Measurements from ENCODE around the gene TPSD1. TPM values are rescaled to one million over a fixed set of nuclear protein-coding genes. Genes with fewer than 3 reads are reported as not detected.

Gene TPSD1
- total and polyA plus RNA-seq, 2 donors (not counting 1 experiment from before 2014, with no cell fraction given) = not detected

DNA sequence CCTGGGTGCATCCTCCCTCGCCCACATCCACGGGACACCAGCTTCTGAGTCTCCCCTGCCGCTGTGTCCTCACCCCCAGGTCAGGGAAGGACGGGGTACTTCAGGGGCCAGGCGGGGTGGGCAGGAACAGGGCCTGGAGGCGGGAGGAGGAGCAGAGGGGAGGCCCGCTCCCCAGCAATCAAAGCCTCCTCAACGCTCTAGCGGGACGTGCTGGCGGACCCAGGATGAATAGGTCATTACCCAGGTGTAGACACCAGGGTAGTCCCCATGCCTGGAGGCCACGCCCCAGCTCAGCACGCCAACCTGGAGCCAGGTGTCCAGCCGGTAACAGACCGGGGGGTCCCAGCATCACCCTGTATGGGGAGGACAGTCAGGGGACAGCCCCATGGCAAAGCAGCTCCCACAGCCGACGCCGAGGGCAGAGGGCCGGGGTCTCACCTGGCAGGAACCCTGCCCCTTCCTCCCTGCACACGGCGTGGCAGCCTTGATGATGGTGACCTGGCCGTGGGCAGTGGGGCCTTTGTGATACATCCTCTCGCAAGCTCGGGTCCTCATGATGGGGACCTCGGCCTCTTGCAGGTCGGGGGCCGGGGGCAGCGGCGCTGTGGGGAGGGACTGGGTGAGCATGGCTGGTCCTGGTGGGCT is 24.2 kb downstream of the TPSD1 start:
- TF ChIP-seq, protein P1, sequence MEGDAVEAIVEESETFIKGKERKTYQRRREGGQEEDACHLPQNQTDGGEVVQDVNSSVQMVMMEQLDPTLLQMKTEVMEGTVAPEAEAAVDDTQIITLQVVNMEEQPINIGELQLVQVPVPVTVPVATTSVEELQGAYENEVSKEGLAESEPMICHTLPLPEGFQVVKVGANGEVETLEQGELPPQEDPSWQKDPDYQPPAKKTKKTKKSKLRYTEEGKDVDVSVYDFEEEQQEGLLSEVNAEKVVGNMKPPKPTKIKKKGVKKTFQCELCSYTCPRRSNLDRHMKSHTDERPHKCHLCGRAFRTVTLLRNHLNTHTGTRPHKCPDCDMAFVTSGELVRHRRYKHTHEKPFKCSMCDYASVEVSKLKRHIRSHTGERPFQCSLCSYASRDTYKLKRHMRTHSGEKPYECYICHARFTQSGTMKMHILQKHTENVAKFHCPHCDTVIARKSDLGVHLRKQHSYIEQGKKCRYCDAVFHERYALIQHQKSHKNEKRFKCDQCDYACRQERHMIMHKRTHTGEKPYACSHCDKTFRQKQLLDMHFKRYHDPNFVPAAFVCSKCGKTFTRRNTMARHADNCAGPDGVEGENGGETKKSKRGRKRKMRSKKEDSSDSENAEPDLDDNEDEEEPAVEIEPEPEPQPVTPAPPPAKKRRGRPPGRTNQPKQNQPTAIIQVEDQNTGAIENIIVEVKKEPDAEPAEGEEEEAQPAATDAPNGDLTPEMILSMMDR (IDR thresholded peaks at IDR 0.05) = no peak
- TF ChIP-seq EZH2 (IDR thresholded peaks at IDR 0.05; ENCODE audit: borderline replicate concordance, insufficient read depth, low read depth, low read length, poor library complexity, severe bottlenecking) = no peak
- Mint-ChIP-seq H3K4me3 (no peak overlapping the region), H3K4me1 (peaks cover 2% of the 10 kb centered on the region), H3K9me3 (ENCODE audit: insufficient read depth) (no peaks in the 10 kb centered on the region), H3K27me3 (peaks cover 12% of the 10 kb centered on the region), H3K27ac (no peak overlapping the region)
- ChIA-PET POLR2A (no interaction called here), CTCF (interaction anchor here (0.6 kb wide), 1 partner anchor 14 kb away, joined by 3 read pairs; no protein-coding TSS in a partner anchor)
- H3K4me2 ChIP-seq (replicated peaks; ENCODE audit: low read depth, low read length, poor library complexity, severe bottlenecking) = no peak overlapping the region
- intact Hi-C loops (cut with micrococcal nuclease) = no loop called here
- no peaks in the 10 kb centered on the region for H3K9me3 ChIP-seq (ENCODE audit: control extremely low read depth in 1 of 3, control insufficient read depth in 2 of 3, insufficient read depth in 1 of 3, low read length in 2 of 3)
- H3K4me3 ChIP-seq (ENCODE audit: control extremely low read depth in 1 of 5, extremely low read depth in 1 of 5, insufficient read depth in 1 of 5, low read depth in 2 of 5, low read length in 4 of 5) = no peak overlapping the region
- H2AFZ ChIP-seq (ENCODE audit: insufficient read depth, low read depth, low read length, poor library complexity, severe bottlenecking) = no peak overlapping the region
- no peak overlapping the region for H3K27ac ChIP-seq (ENCODE audit: low read length in 2 of 2)
- WGBS (ENCODE audit: insufficient coverage) = 87% methylated on average over 29 of the region's 29 CpGs
- DNase-seq = no peak
- H3K4me1 ChIP-seq (ENCODE audit: control insufficient read depth in 2 of 2, insufficient read depth in 2 of 2, low read length in 2 of 2) = no peaks in the 10 kb centered on the region
- no peaks in the 10 kb centered on the region for H4K20me1 ChIP-seq (ENCODE audit: control insufficient read depth, insufficient read depth, low read length, poor library complexity, severe bottlenecking)
- H3K9ac ChIP-seq (ENCODE audit: low read length) = no peak overlapping the region
- no peaks in the 10 kb centered on the region for H3K79me2 ChIP-seq (ENCODE audit: control insufficient read depth, insufficient read depth, low read length)
- ATAC-seq (ENCODE audit: low read depth) = no peak
- H3K36me3 ChIP-seq (replicated peaks in 1 of 2; ENCODE audit: control extremely low read depth in 1 of 2, control insufficient read depth in 1 of 2, extremely low read depth in 1 of 2, insufficient read depth in 2 of 2, low read length in 1 of 2) = no peaks in the 10 kb centered on the region
- H3K27me3 ChIP-seq (replicated peaks in 1 of 4; ENCODE audit: control extremely low read depth in 1 of 4, control insufficient read depth in 3 of 4, insufficient read depth in 4 of 4, low read length in 3 of 4) = peaks cover 0 to 5% (median 0%) of the 10 kb centered on the region in 4 experiments

DNA sequence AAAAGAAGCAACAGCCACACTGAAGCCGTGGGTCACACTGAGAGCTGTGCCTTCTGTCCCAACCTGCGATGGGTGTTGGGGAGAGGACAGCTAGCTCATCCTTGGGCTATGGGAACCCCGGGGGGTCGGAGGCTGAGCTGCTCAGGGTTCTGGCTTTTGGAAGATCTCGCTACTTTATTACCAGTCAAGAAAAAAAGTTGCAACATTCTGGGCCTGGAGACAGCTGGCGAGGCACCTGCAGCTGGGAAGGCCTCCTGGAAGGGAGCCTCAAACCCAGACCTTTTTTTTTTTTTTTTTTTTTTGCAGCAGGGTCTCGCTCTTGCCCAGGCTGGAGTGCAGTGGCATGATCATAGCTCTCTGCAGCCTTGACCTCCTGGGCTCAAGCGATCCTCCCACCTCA is 24.9 kb downstream of the TPSD1 start:
- H3K4me1 ChIP-seq (ENCODE audit: control insufficient read depth in 2 of 2, insufficient read depth in 2 of 2, low read length in 2 of 2) = no peaks in the 10 kb centered on the region
- H3K4me3 Mint-ChIP-seq = no peak overlapping the region
- no peak for ATAC-seq (ENCODE audit: low read depth)
- CTCF ChIA-PET = interaction anchor here (0.6 kb wide), 1 partner anchor 14 kb away, joined by 3 read pairs; no protein-coding TSS in a partner anchor
- TF ChIP-seq, protein P1 (IDR thresholded peaks at IDR 0.05) = no peak
- TF ChIP-seq EZH2 (IDR thresholded peaks at IDR 0.05; ENCODE audit: borderline replicate concordance, insufficient read depth, low read depth, low read length, poor library complexity, severe bottlenecking) = no peak
- H3K9me3 Mint-ChIP-seq (ENCODE audit: insufficient read depth) = no peaks in the 10 kb centered on the region
- H3K27ac ChIP-seq (ENCODE audit: low read length in 2 of 2) = no peak overlapping the region
- H3K4me3 ChIP-seq (ENCODE audit: control extremely low read depth in 1 of 5, extremely low read depth in 1 of 5, insufficient read depth in 1 of 5, low read depth in 2 of 5, low read length in 4 of 5) = no peak overlapping the region
- 84% methylated on average over 7 of the region's 8 CpGs for WGBS (ENCODE audit: insufficient coverage)
- H3K9ac ChIP-seq (ENCODE audit: low read length) = no peak overlapping the region
- H3K4me1 Mint-ChIP-seq = peaks cover 2% of the 10 kb centered on the region
- H2AFZ ChIP-seq (ENCODE audit: insufficient read depth, low read depth, low read length, poor library complexity, severe bottlenecking) = no peak overlapping the region
- no peaks in the 10 kb centered on the region for H3K36me3 ChIP-seq (replicated peaks in 1 of 2; ENCODE audit: control extremely low read depth in 1 of 2, control insufficient read depth in 1 of 2, extremely low read depth in 1 of 2, insufficient read depth in 2 of 2, low read length in 1 of 2)
- intact Hi-C loops (cut with micrococcal nuclease) = no loop called here
- no peak for DNase-seq
- H3K27me3 ChIP-seq (replicated peaks in 1 of 4; ENCODE audit: control extremely low read depth in 1 of 4, control insufficient read depth in 3 of 4, insufficient read depth in 4 of 4, low read length in 3 of 4) = peaks cover 0 to 5% (median 0%) of the 10 kb centered on the region in 4 experiments
- no peaks in the 10 kb centered on the region for H3K9me3 ChIP-seq (ENCODE audit: control extremely low read depth in 1 of 3, control insufficient read depth in 2 of 3, insufficient read depth in 1 of 3, low read length in 2 of 3)
- POLR2A ChIA-PET = no interaction called here
- H3K79me2 ChIP-seq (ENCODE audit: control insufficient read depth, insufficient read depth, low read length) = no peaks in the 10 kb centered on the region
- peaks cover 6% of the 10 kb centered on the region for H3K27me3 Mint-ChIP-seq
- H4K20me1 ChIP-seq (ENCODE audit: control insufficient read depth, insufficient read depth, low read length, poor library complexity, severe bottlenecking) = no peaks in the 10 kb centered on the region
- H3K4me2 ChIP-seq (replicated peaks; ENCODE audit: low read depth, low read length, poor library complexity, severe bottlenecking) = no peak overlapping the region
- no peak overlapping the region for H3K27ac Mint-ChIP-seq
